ENCODE results near the gene MCF2L. TPM values are rescaled to one million over a fixed set of nuclear protein-coding genes. Genes with fewer than 3 reads are reported as not detected.

Gene MCF2L
- total RNA-seq, 1 experiment from 2014 or later: not detected

- BruUV-seq (replicated peaks): no TSS peak
- intact Hi-C loops (cut with micrococcal nuclease): no loop called here
These were observed 39.3 kb upstream of the MCF2L start for GRCh38 chr13:112929783-112930055.

GRCh38 chr13:112930192-112930591 is 38.8 kb upstream of the MCF2L start:
- POLR2A ChIA-PET: no interaction called here
- BruUV-seq (replicated peaks): no TSS peak
- intact Hi-C loops (cut with micrococcal nuclease): no loop called here
- TF ChIP-seq CTCF (IDR thresholded peaks at IDR 0.05; ENCODE audit: unreplicated experiment): no peak
- no peaks in the 10 kb centered on the region for H3K9me3 Mint-ChIP-seq (ENCODE audit: unreplicated experiment)
- DNase-seq (ENCODE audit: unreplicated experiment): no peak
- CTCF ChIA-PET: interaction anchor here (0.7 to 1.2 kb wide), 2 partner anchors 13 to 41 kb away, joined by 3 read pairs; no protein-coding TSS in a partner anchor
- no peak overlapping the region for H3K27ac Mint-ChIP-seq (ENCODE audit: low read depth, unreplicated experiment)
- peaks cover 5% of the 10 kb centered on the region for H3K4me1 Mint-ChIP-seq (ENCODE audit: insufficient read depth, unreplicated experiment)
- H3K36me3 Mint-ChIP-seq (ENCODE audit: insufficient read depth, unreplicated experiment): no peaks in the 10 kb centered on the region
- H3K27me3 Mint-ChIP-seq (ENCODE audit: insufficient read depth, unreplicated experiment): no peaks in the 10 kb centered on the region
- no peak overlapping the region for H3K4me3 Mint-ChIP-seq (ENCODE audit: unreplicated experiment)

More at GRCh38 chr13:112929783-112930055, 39.3 kb upstream of the MCF2L start:
- ChIA-PET POLR2A (no interaction called here), CTCF (interaction anchor here (0.5 to 1.2 kb wide), 3 partner anchors 13 to 101 kb away, joined by 3 read pairs; no protein-coding TSS in a partner anchor)
- Mint-ChIP-seq H3K4me3 (ENCODE audit: unreplicated experiment) (no peak overlapping the region), H3K36me3 (ENCODE audit: insufficient read depth, unreplicated experiment) (no peaks in the 10 kb centered on the region), H3K4me1 (ENCODE audit: insufficient read depth, unreplicated experiment) (peaks cover 5% of the 10 kb centered on the region), H3K9me3 (ENCODE audit: unreplicated experiment) (no peaks in the 10 kb centered on the region), H3K27me3 (ENCODE audit: insufficient read depth, unreplicated experiment) (peaks cover 2% of the 10 kb centered on the region), H3K27ac (ENCODE audit: low read depth, unreplicated experiment) (no peak overlapping the region)
- TF ChIP-seq CTCF (IDR thresholded peaks at IDR 0.05; ENCODE audit: unreplicated experiment): no peak
- DNase-seq (ENCODE audit: unreplicated experiment): no peak

GRCh38 chr13:112931028-112931934 is 37.7 kb upstream of the MCF2L start:
- TF ChIP-seq CTCF (IDR thresholded peaks at IDR 0.05; ENCODE audit: unreplicated experiment): peak; percentile 49
- ChIA-PET POLR2A (no interaction called here), CTCF (interaction anchor here (0.6 to 1.1 kb wide), 7 partner anchors 9 to 462 kb away, joined by 3 to 5 read pairs (median 3); no protein-coding TSS in a partner anchor)
- no peaks in the 10 kb centered on the region for H3K9me3 Mint-ChIP-seq (ENCODE audit: unreplicated experiment)
- H3K4me3 Mint-ChIP-seq (ENCODE audit: unreplicated experiment): no peak overlapping the region
- intact Hi-C loops (cut with micrococcal nuclease): no loop called here
- no TSS peak for BruUV-seq (replicated peaks)
- DNase-seq (ENCODE audit: unreplicated experiment): peak; percentile 54
- no peaks in the 10 kb centered on the region for H3K27me3 Mint-ChIP-seq (ENCODE audit: insufficient read depth, unreplicated experiment)
- H3K36me3 Mint-ChIP-seq (ENCODE audit: insufficient read depth, unreplicated experiment): no peaks in the 10 kb centered on the region
- no peak overlapping the region for H3K27ac Mint-ChIP-seq (ENCODE audit: low read depth, unreplicated experiment)
- peaks cover 5% of the 10 kb centered on the region for H3K4me1 Mint-ChIP-seq (ENCODE audit: insufficient read depth, unreplicated experiment)

- peaks cover 9% of the 10 kb centered on the region for H3K27me3 Mint-ChIP-seq (ENCODE audit: insufficient read depth, unreplicated experiment)
- no peak overlapping the region for H3K27ac Mint-ChIP-seq (ENCODE audit: low read depth, unreplicated experiment)
- no peak for DNase-seq (ENCODE audit: unreplicated experiment)
- intact Hi-C loops (cut with micrococcal nuclease): no loop called here
- TF ChIP-seq CTCF (IDR thresholded peaks at IDR 0.05; ENCODE audit: unreplicated experiment): no peak
- BruUV-seq (replicated peaks): no TSS peak
- peaks cover 5% of the 10 kb centered on the region for H3K4me1 Mint-ChIP-seq (ENCODE audit: insufficient read depth, unreplicated experiment)
- H3K4me3 Mint-ChIP-seq (ENCODE audit: unreplicated experiment): no peak overlapping the region
- no peaks in the 10 kb centered on the region for H3K36me3 Mint-ChIP-seq (ENCODE audit: insufficient read depth, unreplicated experiment)
- CTCF ChIA-PET: interaction anchor here (1.2 to 1.6 kb wide), 3 partner anchors 10 to 53 kb away, joined by 3 to 8 read pairs (median 3); no protein-coding TSS in a partner anchor
- H3K9me3 Mint-ChIP-seq (ENCODE audit: unreplicated experiment): no peaks in the 10 kb centered on the region
- POLR2A ChIA-PET: interaction anchor here (0.7 to 1.4 kb wide), 2 partner anchors 12 to 13 kb away, joined by 3 to 4 read pairs; no protein-coding TSS in a partner anchor
These were observed 36.0 kb upstream of the MCF2L start for GRCh38 chr13:112932971-112933370.
